ENCODE data around the gene FBN3. TPM values are rescaled to one million over a fixed set of nuclear protein-coding genes. Genes with fewer than 3 reads are reported as not detected.

FBN3 gene
- total and polyA plus RNA-seq, 2 donors (not counting 1 experiment from before 2014, with no cell fraction given): not detected

GRCh38 chr19:8057545-8058270 is 91.7 kb downstream of the FBN3 start:
- Histone ChIP-seq H2AFZ (ENCODE audit: insufficient read depth, low read depth, low read length, poor library complexity, severe bottlenecking) (no peak overlapping the region), H3K36me3 (replicated peaks in 1 of 2; ENCODE audit: control extremely low read depth in 1 of 2, control insufficient read depth in 1 of 2, extremely low read depth in 1 of 2, insufficient read depth in 2 of 2, low read length in 1 of 2) (no peaks in the 10 kb centered on the region), H3K4me3 (ENCODE audit: control extremely low read depth in 1 of 5, extremely low read depth in 1 of 5, insufficient read depth in 1 of 5, low read depth in 2 of 5, low read length in 4 of 5) (no peak overlapping the region), H4K20me1 (ENCODE audit: control insufficient read depth, insufficient read depth, low read length, poor library complexity, severe bottlenecking) (no peaks in the 10 kb centered on the region), H3K4me1 (ENCODE audit: control insufficient read depth in 2 of 2, insufficient read depth in 2 of 2, low read length in 2 of 2) (no peaks in the 10 kb centered on the region), H3K27me3 (replicated peaks in 1 of 4; ENCODE audit: control extremely low read depth in 1 of 4, control insufficient read depth in 3 of 4, insufficient read depth in 4 of 4, low read length in 3 of 4) (no peaks in the 10 kb centered on the region), H3K27ac (ENCODE audit: low read length in 2 of 2) (no peak overlapping the region), H3K4me2 (replicated peaks; ENCODE audit: low read depth, low read length, poor library complexity, severe bottlenecking) (no peak overlapping the region), H3K9me3 (ENCODE audit: control extremely low read depth in 1 of 3, control insufficient read depth in 2 of 3, insufficient read depth in 1 of 3, low read length in 2 of 3) (no peaks in the 10 kb centered on the region), H3K79me2 (ENCODE audit: control insufficient read depth, insufficient read depth, low read length) (no peaks in the 10 kb centered on the region), H3K9ac (ENCODE audit: low read length) (no peak overlapping the region)
- ChIA-PET POLR2A (no interaction called here), CTCF (no interaction called here)
- intact Hi-C loops (cut with micrococcal nuclease): no loop called here
- Mint-ChIP-seq H3K4me1 (no peaks in the 10 kb centered on the region), H3K27me3 (no peaks in the 10 kb centered on the region), H3K27ac (no peak overlapping the region), H3K9me3 (ENCODE audit: insufficient read depth) (no peaks in the 10 kb centered on the region), H3K4me3 (no peak overlapping the region)
- no peak for TF ChIP-seq EZH2 (IDR thresholded peaks at IDR 0.05; ENCODE audit: borderline replicate concordance, insufficient read depth, low read depth, low read length, poor library complexity, severe bottlenecking)
- no peak for TF ChIP-seq CTCF (IDR thresholded peaks at IDR 0.05)
- DNase-seq (no peak), ATAC-seq (ENCODE audit: low read depth) (no peak)
- WGBS (ENCODE audit: insufficient coverage): 96% methylated on average over 4 of the region's 7 CpGs

GRCh38 chr19:8056533-8056932 is 92.9 kb downstream of the FBN3 start:
- Mint-ChIP-seq H3K4me1 (peaks cover 6% of the 10 kb centered on the region), H3K4me3 (no peak overlapping the region)
- CTCF ChIA-PET: no interaction called here

More at GRCh38 chr19:8056533-8056932, 92.9 kb downstream of the FBN3 start:
- Mint-ChIP-seq H3K9me3 (ENCODE audit: insufficient read depth) (no peaks in the 10 kb centered on the region), H3K27me3 (no peaks in the 10 kb centered on the region), H3K27ac (no peak overlapping the region)
- Histone ChIP-seq H3K4me2 (replicated peaks; ENCODE audit: low read depth, low read length, poor library complexity, severe bottlenecking) (no peak overlapping the region), H3K4me3 (ENCODE audit: control extremely low read depth in 1 of 5, extremely low read depth in 1 of 5, insufficient read depth in 1 of 5, low read depth in 2 of 5, low read length in 4 of 5) (no peak overlapping the region), H3K36me3 (replicated peaks in 1 of 2; ENCODE audit: control extremely low read depth in 1 of 2, control insufficient read depth in 1 of 2, extremely low read depth in 1 of 2, insufficient read depth in 2 of 2, low read length in 1 of 2) (no peaks in the 10 kb centered on the region), H3K4me1 (ENCODE audit: control insufficient read depth in 2 of 2, insufficient read depth in 2 of 2, low read length in 2 of 2) (peaks cover 7 to 9% of the 10 kb centered on the region in 2 donors), H4K20me1 (ENCODE audit: control insufficient read depth, insufficient read depth, low read length, poor library complexity, severe bottlenecking) (no peaks in the 10 kb centered on the region), H3K9ac (ENCODE audit: low read length) (no peak overlapping the region), H2AFZ (ENCODE audit: insufficient read depth, low read depth, low read length, poor library complexity, severe bottlenecking) (no peak overlapping the region), H3K79me2 (ENCODE audit: control insufficient read depth, insufficient read depth, low read length) (no peaks in the 10 kb centered on the region), H3K27ac (ENCODE audit: low read length in 2 of 2) (no peak overlapping the region), H3K27me3 (replicated peaks in 1 of 4; ENCODE audit: control extremely low read depth in 1 of 4, control insufficient read depth in 3 of 4, insufficient read depth in 4 of 4, low read length in 3 of 4) (no peaks in the 10 kb centered on the region), H3K9me3 (ENCODE audit: control extremely low read depth in 1 of 3, control insufficient read depth in 2 of 3, insufficient read depth in 1 of 3, low read length in 2 of 3) (no peaks in the 10 kb centered on the region)
- ATAC-seq (ENCODE audit: low read depth) (no peak), DNase-seq (no peak)
- intact Hi-C loops (cut with micrococcal nuclease): no loop called here
- TF ChIP-seq EZH2 (IDR thresholded peaks at IDR 0.05; ENCODE audit: borderline replicate concordance, insufficient read depth, low read depth, low read length, poor library complexity, severe bottlenecking): no peak
- TF ChIP-seq CTCF (IDR thresholded peaks at IDR 0.05): no peak
- 95% methylated on average over 3 of the region's 4 CpGs for WGBS (ENCODE audit: insufficient coverage)
- POLR2A ChIA-PET: no interaction called here

Data from B cell (primary cell).